ENCODE measurements around the gene PBX1.
A peak's percentile ranks its signal among the peaks of the same experiment; 100 is the strongest.

Gene PBX1

GRCh38 chr1:164699815-164700491 is 141.0 kb downstream of the PBX1 start:
- Histone ChIP-seq H3K4me3 (ENCODE audit: low read depth, low read length) (no peak overlapping the region), H3K36me3 (ENCODE audit: control insufficient read depth in 2 of 2, insufficient read depth in 1 of 2, low read length in 2 of 2) (no peaks in the 10 kb centered on the region), H3K9me3 (ENCODE audit: control insufficient read depth, insufficient read depth, low read depth, low read length) (no peaks in the 10 kb centered on the region), H3K4me1 (ENCODE audit: control insufficient read depth, insufficient read depth, low read length) (0 out of 2 replicates have a peak, but pooled peaks cover 2% of the 10 kb centered on the region), H3K27ac (ENCODE audit: extremely low read depth, low read depth, low read length) (no peak overlapping the region)
- no peak for TF ChIP-seq IKZF3 (tag by site-specific recombination; IDR thresholded peaks at IDR 0.05)
- peak; percentile 54; the same call in 1 of the 2 replicates for TF ChIP-seq MZF1 (tag by site-specific recombination; IDR thresholded peaks at IDR 0.05; ENCODE audit: borderline replicate concordance)
- TF ChIP-seq OVOL3 (tag by site-specific recombination; IDR thresholded peaks at IDR 0.05) = no peak
- no peak for TF ChIP-seq KLF1 (tag by site-specific recombination; IDR thresholded peaks at IDR 0.05)
- peak; percentile 61 for TF ChIP-seq ZSCAN4 (tag by site-specific recombination; IDR thresholded peaks at IDR 0.05)
- TF ChIP-seq ZNF366 (tag by site-specific recombination; conservative IDR thresholded peaks at IDR 0.05) = no peak
- no peak for TF ChIP-seq ZNF596 (tag by site-specific recombination; IDR thresholded peaks at IDR 0.05)
- no peak for TF ChIP-seq SP2 (tag by site-specific recombination; IDR thresholded peaks at IDR 0.05)
- peak; percentile 55; the same call in 1 of the 2 replicates for TF ChIP-seq ATF2 (tag by site-specific recombination; IDR thresholded peaks at IDR 0.05; ENCODE audit: low read depth)
- no peak for TF ChIP-seq REPIN1 (tag by site-specific recombination; IDR thresholded peaks at IDR 0.05; ENCODE audit: low read depth)
- TF ChIP-seq ZBTB20 (tag by site-specific recombination; IDR thresholded peaks at IDR 0.05) = peak; percentile 92
- ChIA-PET CTCF (no interaction called here), POLR2A (no interaction called here)

GRCh38 chr1:164700683-164701082 is 141.7 kb downstream of the PBX1 start:
- peak; percentile 68; the same call in 1 of the 2 replicates for TF ChIP-seq ZNF768 (tag by site-specific recombination; IDR thresholded peaks at IDR 0.05)
- no peak for TF ChIP-seq RBAK (tag by site-specific recombination; IDR thresholded peaks at IDR 0.05)
- CTCF ChIA-PET = interaction anchor here (1.3 kb wide), 1 partner anchor 26 kb away, joined by 5 read pairs; no protein-coding TSS in a partner anchor

GRCh38 chr1:164701189-164701761 is 142.3 kb downstream of the PBX1 start:
- TF ChIP-seq ZBTB20 (tag by site-specific recombination; IDR thresholded peaks at IDR 0.05) (peak; percentile 82), KLF10 (tag by site-specific recombination; IDR thresholded peaks at IDR 0.05) (no peak)
- no peaks in the 10 kb centered on the region for H3K9me3 ChIP-seq (ENCODE audit: control insufficient read depth, insufficient read depth, low read depth, low read length)
- ChIA-PET CTCF (interaction anchor here (0.6 to 1.4 kb wide), 3 partner anchors 27 to 493 kb away, joined by 3 to 6 read pairs (median 5); no protein-coding TSS in a partner anchor), POLR2A (no interaction called here)
- H3K27ac ChIP-seq (ENCODE audit: extremely low read depth, low read depth, low read length) = no peak overlapping the region
- H3K36me3 ChIP-seq (ENCODE audit: control insufficient read depth in 2 of 2, insufficient read depth in 1 of 2, low read length in 2 of 2) = no peaks in the 10 kb centered on the region
- H3K4me3 ChIP-seq (ENCODE audit: low read depth, low read length) = no peak overlapping the region
- 0 out of 2 replicates have a peak, but pooled peaks cover 2% of the 10 kb centered on the region for H3K4me1 ChIP-seq (ENCODE audit: control insufficient read depth, insufficient read depth, low read length)

More at GRCh38 chr1:164700683-164701082, 141.7 kb downstream of the PBX1 start:
- POLR2A ChIA-PET = no interaction called here
- no peak overlapping the region for H3K4me3 ChIP-seq (ENCODE audit: low read depth, low read length)
- H3K36me3 ChIP-seq (ENCODE audit: control insufficient read depth in 2 of 2, insufficient read depth in 1 of 2, low read length in 2 of 2) = no peaks in the 10 kb centered on the region
- H3K27ac ChIP-seq (ENCODE audit: extremely low read depth, low read depth, low read length) = no peak overlapping the region
- H3K9me3 ChIP-seq (ENCODE audit: control insufficient read depth, insufficient read depth, low read depth, low read length) = no peaks in the 10 kb centered on the region
- 0 out of 2 replicates have a peak, but pooled peaks cover 2% of the 10 kb centered on the region for H3K4me1 ChIP-seq (ENCODE audit: control insufficient read depth, insufficient read depth, low read length)

GRCh38 chr1:164702216-164702615 is 143.2 kb downstream of the PBX1 start:
- peaks cover 6% of the 10 kb centered on the region; the same call in 1 of the 2 replicates for H3K4me1 ChIP-seq (ENCODE audit: control insufficient read depth, insufficient read depth, low read length)
- H3K36me3 ChIP-seq (ENCODE audit: control insufficient read depth in 2 of 2, insufficient read depth in 1 of 2, low read length in 2 of 2) = no peaks in the 10 kb centered on the region
- H3K27ac ChIP-seq (ENCODE audit: extremely low read depth, low read depth, low read length) = no peak overlapping the region
- no peaks in the 10 kb centered on the region for H3K9me3 ChIP-seq (ENCODE audit: control insufficient read depth, insufficient read depth, low read depth, low read length)
- CTCF ChIA-PET = interaction anchor here (0.5 to 1.4 kb wide), 4 partner anchors 18 to 494 kb away, joined by 3 to 6 read pairs (median 4); no protein-coding TSS in a partner anchor
- POLR2A ChIA-PET = interaction anchor here (0.6 kb wide), 1 partner anchor 35 kb away, joined by 3 read pairs; no protein-coding TSS in a partner anchor
- H3K4me3 ChIP-seq (ENCODE audit: low read depth, low read length) = no peak overlapping the region
- TF ChIP-seq OSR2 (tag by site-specific recombination; IDR thresholded peaks at IDR 0.05) = peak; percentile 34; the same call in 1 of the 2 replicates
- no peak for TF ChIP-seq ZNF664 (tag by site-specific recombination; IDR thresholded peaks at IDR 0.05)
- no peak for TF ChIP-seq ZNF155 (tag by site-specific recombination; IDR thresholded peaks at IDR 0.05)
- TF ChIP-seq ZNF146 (tag by site-specific recombination; IDR thresholded peaks at IDR 0.05) = no peak
- peak; percentile 92 for TF ChIP-seq ATF2 (tag by site-specific recombination; IDR thresholded peaks at IDR 0.05; ENCODE audit: low read depth)
- no peak for TF ChIP-seq ZNF350 (tag by site-specific recombination; IDR thresholded peaks at IDR 0.05)
- TF ChIP-seq FEZF1 (tag by site-specific recombination; IDR thresholded peaks at IDR 0.05) = no peak
- no peak for TF ChIP-seq HIC1 (tag by site-specific recombination; IDR thresholded peaks at IDR 0.05)
